ENCODE results near the gene ACOD1. TPM values are rescaled to one million over a fixed set of nuclear protein-coding genes. Genes with fewer than 3 reads are reported as not detected.

ACOD1 gene
- total and polyA plus RNA-seq, 2 of the 13 experiments (the other 11 are each of a cell fraction or from before 2014, with no cell fraction given): not detected

- TF ChIP-seq ZMYM3 (CRISPR knock-in tag; IDR thresholded peaks at IDR 0.05) (no peak), MIER2 (CRISPR knock-in tag; IDR thresholded peaks at IDR 0.05) (0 out of 2 replicates have a peak, but pooled peaks have one; percentile 42), REST (IDR thresholded peaks at IDR 0.05; ENCODE audit: borderline replicate concordance in 1 of 2, low read depth in 1 of 2, low read length in 2 of 2) (peak; percentile 29 to 85)
- 32% methylated on average over 5 of the region's 6 CpGs for WGBS (ENCODE audit: low lambda C conversion rate)
- intact Hi-C loops (cut with micrococcal nuclease; ENCODE audit: unreplicated experiment): no loop called here
- Histone ChIP-seq H3K79me2 (ENCODE audit: insufficient read depth, low read length) (no peaks in the 10 kb centered on the region), H3K4me2 (ENCODE audit: low read depth, low read length) (no peak overlapping the region), H3K4me1 (ENCODE audit: insufficient read depth, low read length) (no peaks in the 10 kb centered on the region), H3K27ac (ENCODE audit: extremely low read length, insufficient read depth, low read length) (no peak overlapping the region), H4K20me1 (ENCODE audit: insufficient read depth, low read length) (no peaks in the 10 kb centered on the region), H3K4me3 (replicated peaks in 1 of 3; ENCODE audit: insufficient read depth in 1 of 3, low read depth in 2 of 3, low read length in 3 of 3) (no peak overlapping the region), H3K27me3 (ENCODE audit: control insufficient read depth in 1 of 2, insufficient read depth in 2 of 2, low read length in 2 of 2) (no peaks in the 10 kb centered on the region; a peak in 1 of 5 replicates), H3K9me3 (ENCODE audit: low read length) (peaks cover 8% of the 10 kb centered on the region; the same call in 1 of the 2 replicates), H3K36me3 (replicated peaks in 1 of 2; ENCODE audit: control insufficient read depth in 1 of 2, insufficient read depth in 2 of 2, low read length in 2 of 2) (no peaks in the 10 kb centered on the region), H2AFZ (ENCODE audit: low read length) (no peak overlapping the region), H3K9ac (ENCODE audit: insufficient read depth, low read depth, low read length) (no peak overlapping the region)
- in situ Hi-C loops (cut with HindIII; ENCODE audit: extremely low pct_ligation_motif_present, low pct_unique_long_range_greater_than_20kb): no loop called here
- DNase-seq (ENCODE audit: low spot score) (no peak), FAIRE-seq (no peak), ATAC-seq (no peak)
- POLR2A ChIA-PET: no interaction called here
- no TSS peak for BruUV-seq (replicated peaks)
- CTCF ChIA-PET (ENCODE audit: low intra/inter-chr PET ratio, low total read pairs): no interaction called here
Measured at GRCh38 chr13:76954538-76954937, 6.2 kb downstream of the ACOD1 start.

GRCh38 chr13:76955193-76955592 lies 6.9 kb downstream of the ACOD1 start:
- no peaks in the 10 kb centered on the region for H3K4me1 ChIP-seq (ENCODE audit: insufficient read depth, low read length)
- WGBS (ENCODE audit: low lambda C conversion rate): 3% methylated on average over 4 of the region's 4 CpGs
- H3K36me3 ChIP-seq (replicated peaks in 1 of 2; ENCODE audit: control insufficient read depth in 1 of 2, insufficient read depth in 2 of 2, low read length in 2 of 2): no peaks in the 10 kb centered on the region
- no peaks in the 10 kb centered on the region for H4K20me1 ChIP-seq (ENCODE audit: insufficient read depth, low read length)
- FAIRE-seq: no peak
- no TSS peak for BruUV-seq (replicated peaks)
- no peaks in the 10 kb centered on the region; a peak in 1 of 5 replicates for H3K27me3 ChIP-seq (ENCODE audit: control insufficient read depth in 1 of 2, insufficient read depth in 2 of 2, low read length in 2 of 2)
- in situ Hi-C loops (cut with HindIII; ENCODE audit: extremely low pct_ligation_motif_present, low pct_unique_long_range_greater_than_20kb): no loop called here
- no peak overlapping the region for H3K27ac ChIP-seq (ENCODE audit: extremely low read length, insufficient read depth, low read length)
- TF ChIP-seq ZNF280B (CRISPR knock-in tag; IDR thresholded peaks at IDR 0.05; ENCODE audit: borderline replicate concordance) (no peak), NPAS2 (CRISPR knock-in tag; IDR thresholded peaks at IDR 0.05; ENCODE audit: borderline replicate concordance) (no peak), ZFP62 (CRISPR knock-in tag; IDR thresholded peaks at IDR 0.05) (no peak), ZNF556 (CRISPR knock-in tag; IDR thresholded peaks at IDR 0.05; ENCODE audit: borderline replicate concordance) (no peak), JUN (CRISPR knock-in tag; IDR thresholded peaks at IDR 0.05) (no peak), MEIS1 (CRISPR knock-in tag; IDR thresholded peaks at IDR 0.05; ENCODE audit: borderline replicate concordance) (no peak), CBX1 (IDR thresholded peaks at IDR 0.05; ENCODE audit: low read depth) (no peak), ZNF792 (CRISPR knock-in tag; IDR thresholded peaks at IDR 0.05) (no peak), CSRNP2 (CRISPR knock-in tag; conservative IDR thresholded peaks at IDR 0.05; ENCODE audit: low read depth) (no peak)
- POLR2A ChIA-PET: no interaction called here
- H3K4me2 ChIP-seq (ENCODE audit: low read depth, low read length): no peak overlapping the region
- ATAC-seq: no peak
- H3K9ac ChIP-seq (ENCODE audit: insufficient read depth, low read depth, low read length): no peak overlapping the region
- intact Hi-C loops (cut with micrococcal nuclease; ENCODE audit: unreplicated experiment): no loop called here
- DNase-seq (ENCODE audit: low spot score): no peak
- no peaks in the 10 kb centered on the region for H3K79me2 ChIP-seq (ENCODE audit: insufficient read depth, low read length)
- H2AFZ ChIP-seq (ENCODE audit: low read length): no peak overlapping the region
- no peak overlapping the region for H3K4me3 ChIP-seq (replicated peaks in 1 of 3; ENCODE audit: insufficient read depth in 1 of 3, low read depth in 2 of 3, low read length in 3 of 3)
- peaks cover 15% of the 10 kb centered on the region; the same call in 1 of the 2 replicates for H3K9me3 ChIP-seq (ENCODE audit: low read length)
- CTCF ChIA-PET (ENCODE audit: low intra/inter-chr PET ratio, low total read pairs): no interaction called here
